ENCODE data around the gene PLAC9.

PLAC9 gene

DNA sequence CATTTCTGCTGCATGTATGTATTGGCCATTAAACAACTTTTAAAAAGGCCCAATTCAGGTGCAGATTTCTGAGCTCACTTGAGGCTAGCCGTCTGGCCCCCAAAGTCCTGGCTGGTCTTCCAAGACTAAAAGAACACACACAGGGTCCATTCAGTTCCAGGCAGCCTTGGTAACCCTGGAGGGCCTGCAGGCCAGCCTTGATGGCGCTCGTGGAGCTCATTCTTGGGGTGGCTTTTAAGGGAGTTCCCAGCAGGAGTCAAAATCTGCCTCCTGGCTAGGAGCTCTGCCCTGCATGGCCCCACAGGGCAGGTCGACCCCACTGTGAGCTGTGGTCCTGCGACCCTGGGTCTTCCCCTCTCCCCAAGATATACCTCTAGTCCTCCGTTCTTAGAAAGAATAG is 44.0 kb downstream of the PLAC9 start:
- DNase-seq (ENCODE audit: low read depth in 1 of 2, low spot score in 1 of 2) = no peak

DNA sequence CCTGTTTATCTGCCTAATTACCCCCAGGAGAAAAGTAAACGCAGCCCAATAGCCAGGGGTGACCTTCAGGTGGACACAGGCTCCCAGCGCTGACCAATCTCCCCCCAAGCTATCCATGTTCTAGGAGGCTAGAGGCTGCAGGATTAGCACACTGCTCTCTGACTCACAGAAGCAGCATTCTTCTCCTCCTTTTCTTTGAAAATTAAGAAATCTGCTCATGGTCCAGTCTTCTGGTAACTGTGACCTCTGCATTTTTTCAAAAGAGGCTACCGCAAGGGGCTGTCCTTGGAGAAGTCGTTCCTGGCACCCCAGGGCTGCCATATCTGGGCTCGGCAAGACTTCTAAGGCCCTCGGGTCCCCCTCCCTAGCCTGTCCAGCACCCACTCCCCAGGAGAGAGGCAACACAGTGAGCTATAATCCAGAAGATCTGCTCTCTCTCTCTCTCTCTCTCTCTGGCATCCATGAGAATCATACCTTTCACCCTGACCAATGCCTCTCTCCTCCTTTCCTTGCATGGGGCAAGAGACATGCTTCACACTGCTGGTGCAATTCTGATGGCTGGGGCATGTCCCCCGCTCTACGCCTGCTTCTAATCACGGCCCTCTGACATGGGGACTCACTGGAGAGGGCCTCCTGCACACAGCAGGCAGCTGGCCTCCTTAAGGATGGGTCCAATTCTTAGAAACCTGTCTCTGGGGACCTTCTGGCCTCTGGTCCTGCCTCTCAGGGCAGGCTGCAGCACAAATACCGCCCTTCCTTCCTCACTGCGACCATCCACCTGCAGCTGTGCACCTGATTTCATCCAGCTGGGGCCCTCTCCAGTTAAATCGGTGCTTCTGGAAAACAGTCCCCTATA is 45.5 kb downstream of the PLAC9 start:
- Histone ChIP-seq H3K27me3 (ENCODE audit: insufficient read depth, poor library complexity, severe bottlenecking) (no peaks in the 10 kb centered on the region), H3K27ac (replicated peaks) (no peak overlapping the region), H3K4me3 (replicated peaks; ENCODE audit: insufficient read depth, low read length) (no peak overlapping the region)
- DNase-seq (ENCODE audit: low read depth in 1 of 2, low spot score in 1 of 2) = no peak
- TF ChIP-seq, protein P1, sequence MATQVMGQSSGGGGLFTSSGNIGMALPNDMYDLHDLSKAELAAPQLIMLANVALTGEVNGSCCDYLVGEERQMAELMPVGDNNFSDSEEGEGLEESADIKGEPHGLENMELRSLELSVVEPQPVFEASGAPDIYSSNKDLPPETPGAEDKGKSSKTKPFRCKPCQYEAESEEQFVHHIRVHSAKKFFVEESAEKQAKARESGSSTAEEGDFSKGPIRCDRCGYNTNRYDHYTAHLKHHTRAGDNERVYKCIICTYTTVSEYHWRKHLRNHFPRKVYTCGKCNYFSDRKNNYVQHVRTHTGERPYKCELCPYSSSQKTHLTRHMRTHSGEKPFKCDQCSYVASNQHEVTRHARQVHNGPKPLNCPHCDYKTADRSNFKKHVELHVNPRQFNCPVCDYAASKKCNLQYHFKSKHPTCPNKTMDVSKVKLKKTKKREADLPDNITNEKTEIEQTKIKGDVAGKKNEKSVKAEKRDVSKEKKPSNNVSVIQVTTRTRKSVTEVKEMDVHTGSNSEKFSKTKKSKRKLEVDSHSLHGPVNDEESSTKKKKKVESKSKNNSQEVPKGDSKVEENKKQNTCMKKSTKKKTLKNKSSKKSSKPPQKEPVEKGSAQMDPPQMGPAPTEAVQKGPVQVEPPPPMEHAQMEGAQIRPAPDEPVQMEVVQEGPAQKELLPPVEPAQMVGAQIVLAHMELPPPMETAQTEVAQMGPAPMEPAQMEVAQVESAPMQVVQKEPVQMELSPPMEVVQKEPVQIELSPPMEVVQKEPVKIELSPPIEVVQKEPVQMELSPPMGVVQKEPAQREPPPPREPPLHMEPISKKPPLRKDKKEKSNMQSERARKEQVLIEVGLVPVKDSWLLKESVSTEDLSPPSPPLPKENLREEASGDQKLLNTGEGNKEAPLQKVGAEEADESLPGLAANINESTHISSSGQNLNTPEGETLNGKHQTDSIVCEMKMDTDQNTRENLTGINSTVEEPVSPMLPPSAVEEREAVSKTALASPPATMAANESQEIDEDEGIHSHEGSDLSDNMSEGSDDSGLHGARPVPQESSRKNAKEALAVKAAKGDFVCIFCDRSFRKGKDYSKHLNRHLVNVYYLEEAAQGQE (IDR thresholded peaks at IDR 0.05; ENCODE audit: insufficient replicate concordance, low read depth) = no peak
- no peak for TF ChIP-seq POLR2AphosphoS5 (IDR thresholded peaks at IDR 0.05; ENCODE audit: low read depth)
- TF ChIP-seq GABPA (IDR thresholded peaks at IDR 0.05; ENCODE audit: low read depth) = no peak
- TF ChIP-seq, protein P2, sequence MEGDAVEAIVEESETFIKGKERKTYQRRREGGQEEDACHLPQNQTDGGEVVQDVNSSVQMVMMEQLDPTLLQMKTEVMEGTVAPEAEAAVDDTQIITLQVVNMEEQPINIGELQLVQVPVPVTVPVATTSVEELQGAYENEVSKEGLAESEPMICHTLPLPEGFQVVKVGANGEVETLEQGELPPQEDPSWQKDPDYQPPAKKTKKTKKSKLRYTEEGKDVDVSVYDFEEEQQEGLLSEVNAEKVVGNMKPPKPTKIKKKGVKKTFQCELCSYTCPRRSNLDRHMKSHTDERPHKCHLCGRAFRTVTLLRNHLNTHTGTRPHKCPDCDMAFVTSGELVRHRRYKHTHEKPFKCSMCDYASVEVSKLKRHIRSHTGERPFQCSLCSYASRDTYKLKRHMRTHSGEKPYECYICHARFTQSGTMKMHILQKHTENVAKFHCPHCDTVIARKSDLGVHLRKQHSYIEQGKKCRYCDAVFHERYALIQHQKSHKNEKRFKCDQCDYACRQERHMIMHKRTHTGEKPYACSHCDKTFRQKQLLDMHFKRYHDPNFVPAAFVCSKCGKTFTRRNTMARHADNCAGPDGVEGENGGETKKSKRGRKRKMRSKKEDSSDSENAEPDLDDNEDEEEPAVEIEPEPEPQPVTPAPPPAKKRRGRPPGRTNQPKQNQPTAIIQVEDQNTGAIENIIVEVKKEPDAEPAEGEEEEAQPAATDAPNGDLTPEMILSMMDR (IDR thresholded peaks at IDR 0.05; ENCODE audit: insufficient read depth, low read length) = no peak
- no peak for TF ChIP-seq SPI1 (IDR thresholded peaks at IDR 0.05; ENCODE audit: borderline replicate concordance, low read depth)

More for the DNA sequence above, 44.0 kb downstream of the PLAC9 start:
- TF ChIP-seq GABPA (IDR thresholded peaks at IDR 0.05; ENCODE audit: low read depth) (no peak), SPI1 (IDR thresholded peaks at IDR 0.05; ENCODE audit: borderline replicate concordance, low read depth) (no peak), POLR2AphosphoS5 (IDR thresholded peaks at IDR 0.05; ENCODE audit: low read depth) (no peak)
- TF ChIP-seq, protein P1 (IDR thresholded peaks at IDR 0.05; ENCODE audit: insufficient replicate concordance, low read depth) = no peak
- TF ChIP-seq, protein P2 (IDR thresholded peaks at IDR 0.05; ENCODE audit: insufficient read depth, low read length) = no peak
- Histone ChIP-seq H3K27me3 (ENCODE audit: insufficient read depth, poor library complexity, severe bottlenecking) (no peaks in the 10 kb centered on the region), H3K27ac (replicated peaks) (no peak overlapping the region), H3K4me3 (replicated peaks; ENCODE audit: insufficient read depth, low read length) (no peak overlapping the region)

DNA sequence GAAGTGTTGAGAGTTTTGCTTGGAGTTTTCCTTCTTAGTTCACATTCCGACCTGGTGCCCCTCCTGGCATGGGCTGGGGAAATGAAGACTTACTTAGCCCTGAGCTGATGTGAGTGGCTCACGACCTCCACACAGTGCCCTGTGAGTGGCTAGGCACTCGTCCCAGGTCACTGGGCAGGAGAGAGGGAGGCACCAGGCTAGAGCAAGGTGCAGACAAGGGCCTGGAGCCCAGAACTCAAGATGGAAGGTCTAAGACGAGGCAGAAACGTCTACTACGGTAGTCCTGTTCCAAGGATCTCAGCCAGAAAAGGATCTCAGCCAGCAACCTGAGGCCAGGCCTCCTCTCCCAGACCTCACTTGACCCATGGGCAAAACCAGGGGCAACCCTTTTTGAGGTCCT is 50.5 kb downstream of the PLAC9 start:
- H3K27ac ChIP-seq (replicated peaks) = no peak overlapping the region
- no peak for DNase-seq (ENCODE audit: low read depth in 1 of 2, low spot score in 1 of 2)
- H3K27me3 ChIP-seq (ENCODE audit: insufficient read depth, poor library complexity, severe bottlenecking) = no peaks in the 10 kb centered on the region
- no peak for TF ChIP-seq POLR2AphosphoS5 (IDR thresholded peaks at IDR 0.05; ENCODE audit: low read depth)
- TF ChIP-seq, protein P1 (IDR thresholded peaks at IDR 0.05; ENCODE audit: insufficient replicate concordance, low read depth) = no peak
- TF ChIP-seq SPI1 (IDR thresholded peaks at IDR 0.05; ENCODE audit: borderline replicate concordance, low read depth) = no peak
- TF ChIP-seq GABPA (IDR thresholded peaks at IDR 0.05; ENCODE audit: low read depth) = no peak
- TF ChIP-seq, protein P2 (IDR thresholded peaks at IDR 0.05; ENCODE audit: insufficient read depth, low read length) = no peak
- no peak overlapping the region for H3K4me3 ChIP-seq (replicated peaks; ENCODE audit: insufficient read depth, low read length)
